ENCODE measurements around the gene HSPA1B.

The HSPA1B gene

DNA sequence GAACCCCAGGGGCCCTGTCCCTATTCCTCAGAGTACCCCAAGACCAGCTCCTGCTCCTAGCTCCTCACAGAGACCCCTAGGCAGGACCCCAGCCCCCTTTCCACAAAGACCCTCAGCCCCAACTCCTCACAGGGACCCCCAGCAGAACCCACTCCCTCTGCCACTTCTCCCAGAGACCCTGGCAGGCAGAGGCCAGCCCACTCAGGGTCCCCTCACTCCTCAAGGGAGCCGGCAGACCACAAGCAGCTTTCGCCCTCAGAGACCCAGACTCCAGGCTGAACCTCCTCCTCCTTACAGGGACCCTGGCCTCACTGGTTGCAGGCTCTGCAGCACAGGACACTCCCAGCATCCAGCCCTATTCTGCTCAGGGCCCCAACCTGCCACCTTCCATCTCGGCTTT, 50.7 kb downstream of the HSPA1B start:
- DNase-seq (ENCODE audit: extremely low read depth, low read depth): no peak
- TF ChIP-seq, protein P1, sequence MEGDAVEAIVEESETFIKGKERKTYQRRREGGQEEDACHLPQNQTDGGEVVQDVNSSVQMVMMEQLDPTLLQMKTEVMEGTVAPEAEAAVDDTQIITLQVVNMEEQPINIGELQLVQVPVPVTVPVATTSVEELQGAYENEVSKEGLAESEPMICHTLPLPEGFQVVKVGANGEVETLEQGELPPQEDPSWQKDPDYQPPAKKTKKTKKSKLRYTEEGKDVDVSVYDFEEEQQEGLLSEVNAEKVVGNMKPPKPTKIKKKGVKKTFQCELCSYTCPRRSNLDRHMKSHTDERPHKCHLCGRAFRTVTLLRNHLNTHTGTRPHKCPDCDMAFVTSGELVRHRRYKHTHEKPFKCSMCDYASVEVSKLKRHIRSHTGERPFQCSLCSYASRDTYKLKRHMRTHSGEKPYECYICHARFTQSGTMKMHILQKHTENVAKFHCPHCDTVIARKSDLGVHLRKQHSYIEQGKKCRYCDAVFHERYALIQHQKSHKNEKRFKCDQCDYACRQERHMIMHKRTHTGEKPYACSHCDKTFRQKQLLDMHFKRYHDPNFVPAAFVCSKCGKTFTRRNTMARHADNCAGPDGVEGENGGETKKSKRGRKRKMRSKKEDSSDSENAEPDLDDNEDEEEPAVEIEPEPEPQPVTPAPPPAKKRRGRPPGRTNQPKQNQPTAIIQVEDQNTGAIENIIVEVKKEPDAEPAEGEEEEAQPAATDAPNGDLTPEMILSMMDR (IDR thresholded peaks at IDR 0.05; ENCODE audit: low read depth, low read length): no peak

DNA sequence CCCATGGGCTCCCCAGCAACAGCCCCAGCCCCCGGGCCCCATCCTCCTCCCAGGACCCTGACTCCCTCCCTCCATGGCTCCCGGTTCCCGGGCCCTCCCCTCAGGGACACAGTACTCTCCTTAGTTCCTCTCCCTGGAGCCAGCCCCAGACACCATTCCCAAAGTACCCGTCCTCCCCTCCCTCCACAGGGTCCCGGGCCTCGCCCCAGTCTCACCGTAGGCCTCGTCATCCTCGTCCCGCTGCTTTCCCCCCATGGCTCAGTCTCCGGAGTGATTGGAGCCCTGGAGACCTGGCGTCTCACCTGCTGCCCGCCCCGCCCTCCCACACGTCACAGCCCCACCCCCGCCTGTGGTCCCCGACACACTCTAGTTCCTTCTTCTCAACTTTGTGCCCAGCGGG, 51.2 kb downstream of the HSPA1B start, which contains the start of gene SLC44A4:
SLC44A4 (minus strand) TSS at position 272 of the 400 bp plus-strand sequence; CDS start at position 255, 17 bp downstream.
- TF ChIP-seq, protein P1 (IDR thresholded peaks at IDR 0.05; ENCODE audit: low read depth, low read length): no peak
- no peak for DNase-seq (ENCODE audit: extremely low read depth, low read depth)

DNA sequence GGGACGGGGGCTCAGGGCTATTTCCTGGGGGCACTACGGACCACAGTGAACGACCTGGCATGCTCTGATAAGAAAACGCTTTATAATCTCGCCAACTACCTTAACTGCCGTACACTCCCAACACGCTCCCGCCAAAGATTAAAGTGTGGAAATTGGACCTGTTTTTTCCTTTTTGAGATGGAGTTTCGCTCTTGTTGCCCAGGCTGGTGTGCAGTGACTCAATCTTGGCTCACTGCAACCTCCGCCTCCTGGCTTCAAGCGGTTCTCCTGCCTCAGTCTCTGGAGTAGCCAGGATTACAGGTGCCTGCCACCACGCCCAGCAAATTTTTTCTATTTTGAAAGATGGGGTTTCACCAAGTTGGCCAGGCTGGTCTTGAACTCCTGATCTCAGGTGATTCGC, 51.6 kb downstream of the HSPA1B start:
- no peak for DNase-seq (ENCODE audit: extremely low read depth, low read depth)
- TF ChIP-seq, protein P1 (IDR thresholded peaks at IDR 0.05; ENCODE audit: low read depth, low read length): no peak

Data from AG09319 (cell line).